ENCODE results near the gene PRPF19. TPM values are rescaled to one million over a fixed set of nuclear protein-coding genes. Genes with fewer than 3 reads are reported as not detected.

PRPF19 gene
- total RNA-seq, 4 donors from 2014 or later = 65.0 to 90.2 (median 84.1) TPM

GRCh38 chr11:60859616-60860250, 46.7 kb downstream of the PRPF19 start:
- no peak overlapping the region for H3K27ac ChIP-seq
- H3K9me3 ChIP-seq = no peaks in the 10 kb centered on the region
- no peaks in the 10 kb centered on the region for H3K36me3 ChIP-seq
- intact Hi-C loops (cut with DNase I) = no loop called here
- no peaks in the 10 kb centered on the region for H3K27me3 ChIP-seq
- no peak for DNase-seq
- H3K4me1 ChIP-seq = no peaks in the 10 kb centered on the region
- H3K4me3 ChIP-seq = no peak overlapping the region
- TF ChIP-seq, protein P1, sequence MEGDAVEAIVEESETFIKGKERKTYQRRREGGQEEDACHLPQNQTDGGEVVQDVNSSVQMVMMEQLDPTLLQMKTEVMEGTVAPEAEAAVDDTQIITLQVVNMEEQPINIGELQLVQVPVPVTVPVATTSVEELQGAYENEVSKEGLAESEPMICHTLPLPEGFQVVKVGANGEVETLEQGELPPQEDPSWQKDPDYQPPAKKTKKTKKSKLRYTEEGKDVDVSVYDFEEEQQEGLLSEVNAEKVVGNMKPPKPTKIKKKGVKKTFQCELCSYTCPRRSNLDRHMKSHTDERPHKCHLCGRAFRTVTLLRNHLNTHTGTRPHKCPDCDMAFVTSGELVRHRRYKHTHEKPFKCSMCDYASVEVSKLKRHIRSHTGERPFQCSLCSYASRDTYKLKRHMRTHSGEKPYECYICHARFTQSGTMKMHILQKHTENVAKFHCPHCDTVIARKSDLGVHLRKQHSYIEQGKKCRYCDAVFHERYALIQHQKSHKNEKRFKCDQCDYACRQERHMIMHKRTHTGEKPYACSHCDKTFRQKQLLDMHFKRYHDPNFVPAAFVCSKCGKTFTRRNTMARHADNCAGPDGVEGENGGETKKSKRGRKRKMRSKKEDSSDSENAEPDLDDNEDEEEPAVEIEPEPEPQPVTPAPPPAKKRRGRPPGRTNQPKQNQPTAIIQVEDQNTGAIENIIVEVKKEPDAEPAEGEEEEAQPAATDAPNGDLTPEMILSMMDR (IDR thresholded peaks at IDR 0.05) = no peak
- TF ChIP-seq POLR2A (IDR thresholded peaks at IDR 0.05) = no peak
- WGBS, 2 donors = 71 to 84% methylated on average over 8 to 13 of the region's 15 CpGs

GRCh38 chr11:60858731-60859464, 47.5 kb downstream of the PRPF19 start:
- WGBS, 2 donors = 73 to 80% methylated on average over 2 of the region's 4 CpGs
- no peak overlapping the region for H3K27ac ChIP-seq

GRCh38 chr11:60858236-60858635, 48.1 kb downstream of the PRPF19 start:
- intact Hi-C loops (cut with DNase I) = no loop called here
- Histone ChIP-seq H3K36me3 (peaks cover 0 to 3% (median 0%) of the 10 kb centered on the region in 3 donors), H3K27me3 (no peaks in the 10 kb centered on the region), H3K4me3 (no peak overlapping the region), H3K4me1 (no peaks in the 10 kb centered on the region), H3K9me3 (no peaks in the 10 kb centered on the region), H3K27ac (no peak overlapping the region)
- TF ChIP-seq POLR2A (IDR thresholded peaks at IDR 0.05) = no peak
- TF ChIP-seq, protein P1 (IDR thresholded peaks at IDR 0.05) = no peak
- 68 to 75% methylated on average over 6 to 8 of the region's 8 CpGs for WGBS, 2 donors
- DNase-seq = no peak

More at GRCh38 chr11:60858731-60859464, 47.5 kb downstream of the PRPF19 start:
- Histone ChIP-seq H3K27me3 (no peaks in the 10 kb centered on the region), H3K4me1 (no peaks in the 10 kb centered on the region), H3K9me3 (no peaks in the 10 kb centered on the region), H3K4me3 (no peak overlapping the region), H3K36me3 (no peaks in the 10 kb centered on the region)
- intact Hi-C loops (cut with DNase I) = no loop called here
- no peak for DNase-seq
- TF ChIP-seq, protein P1 (IDR thresholded peaks at IDR 0.05) = no peak
- no peak for TF ChIP-seq POLR2A (IDR thresholded peaks at IDR 0.05)

DNA sequence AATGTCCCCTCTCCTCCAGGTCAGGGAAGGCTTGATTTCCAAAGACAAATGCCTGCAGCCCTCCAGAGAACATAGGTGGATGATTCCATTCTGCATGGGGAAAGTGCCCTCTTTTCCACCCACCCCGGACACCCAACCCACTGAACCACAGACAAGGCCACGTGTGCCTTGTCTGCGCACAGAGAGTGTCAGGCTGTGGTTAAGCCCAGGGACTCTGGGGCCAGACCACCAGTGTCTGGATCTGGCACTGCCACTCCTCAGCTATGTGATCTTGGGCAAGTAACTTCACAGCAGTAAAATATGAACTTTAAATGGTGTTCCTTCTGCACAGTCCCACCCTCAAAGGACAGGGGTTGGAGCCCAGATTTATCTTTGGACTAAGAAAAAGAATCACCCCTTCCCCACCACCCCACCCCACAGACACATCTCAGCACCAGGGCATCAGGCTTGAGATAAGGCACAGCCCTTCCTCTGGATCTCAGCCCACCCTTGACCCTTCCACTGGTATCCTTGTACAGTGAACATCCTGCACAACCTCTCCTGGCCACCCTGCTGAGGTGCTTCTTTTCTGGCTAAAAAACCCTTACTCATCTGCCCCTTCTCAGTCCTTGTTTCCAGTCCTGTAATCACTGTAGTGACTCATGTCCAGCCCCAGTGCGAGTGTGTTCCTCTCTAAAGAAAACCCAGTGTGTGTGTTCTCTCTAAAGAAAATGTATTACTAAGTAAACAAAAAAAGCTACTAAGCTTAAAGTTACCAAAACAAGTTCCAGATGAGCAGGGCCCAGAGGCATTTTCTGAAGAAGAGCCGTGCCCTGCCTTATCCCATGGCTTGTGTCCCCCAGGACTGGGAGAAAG, 48.8 kb downstream of the PRPF19 start:
- H3K9me3 ChIP-seq = no peaks in the 10 kb centered on the region
- peaks cover 0 to 9% (median 0%) of the 10 kb centered on the region in 3 donors for H3K36me3 ChIP-seq
- 53 to 67% methylated on average over 1 to 2 of the region's 5 CpGs for WGBS, 2 donors
- H3K4me3 ChIP-seq = no peak overlapping the region
- intact Hi-C loops (cut with DNase I) = no loop called here
- TF ChIP-seq POLR2A (IDR thresholded peaks at IDR 0.05) = no peak
- TF ChIP-seq, protein P1 (IDR thresholded peaks at IDR 0.05) = no peak
- no peak for DNase-seq
- H3K27ac ChIP-seq = no peak overlapping the region
- no peaks in the 10 kb centered on the region for H3K27me3 ChIP-seq
- no peaks in the 10 kb centered on the region for H3K4me1 ChIP-seq
